Measurements from ENCODE around the gene LPCAT1. TPM values are rescaled to one million over a fixed set of nuclear protein-coding genes. Genes with fewer than 3 reads are reported as not detected.

Gene LPCAT1
- total and polyA plus RNA-seq, 2 experiments from 2014 or later: 78.0 to 255 TPM

GRCh38 chr5:1522601-1523479 lies 920 bp downstream of the LPCAT1 start:
- H3K9me3 Mint-ChIP-seq: no peaks in the 10 kb centered on the region
- peaks cover 37% of the 10 kb centered on the region for H3K4me1 Mint-ChIP-seq
- peak overlapping the region; percentile 88 for H3K4me3 ChIP-seq
- peaks cover 25% of the 10 kb centered on the region for H4K20me1 ChIP-seq (replicated peaks; ENCODE audit: insufficient read depth)
- peaks cover 8% of the 10 kb centered on the region; the same call in 1 of the 2 replicates for H3F3A ChIP-seq (replicated peaks; ENCODE audit: low read depth)
- H3K79me2 ChIP-seq (replicated peaks; ENCODE audit: insufficient read depth): peaks cover 55% of the 10 kb centered on the region
- H3K27ac ChIP-seq (ENCODE audit: low read depth): no peak overlapping the region
- peaks cover 19% of the 10 kb centered on the region for H3K27me3 Mint-ChIP-seq (ENCODE audit: insufficient read depth, low read depth, poor library complexity)
- H2AFZ ChIP-seq: no peak overlapping the region
- peak overlapping the region; percentile 88 for H3K4me3 Mint-ChIP-seq
- ATAC-seq (peak; percentile 2; the same call in 2 of the 3 replicates), DNase-seq (ENCODE audit: low spot score) (no peak)
- H3K27ac Mint-ChIP-seq: peak overlapping the region; percentile 69
- no peaks in the 10 kb centered on the region for H3K9me2 ChIP-seq (ENCODE audit: insufficient read depth)
- H3K36me3 Mint-ChIP-seq (ENCODE audit: low read depth): peaks cover 34% of the 10 kb centered on the region
- peaks cover 19% of the 10 kb centered on the region for H3K36me3 ChIP-seq (ENCODE audit: insufficient read depth)
- H3K4me2 ChIP-seq: peak overlapping the region; percentile 96
- H3K27me3 ChIP-seq (ENCODE audit: insufficient read depth): no peaks in the 10 kb centered on the region
- TF ChIP-seq JUNB (IDR thresholded peaks at IDR 0.05; ENCODE audit: unreplicated experiment) (no peak), EZH2phosphoT487 (IDR thresholded peaks at IDR 0.05; ENCODE audit: unreplicated experiment) (no peak), POLR2AphosphoS5 (IDR thresholded peaks at IDR 0.05; ENCODE audit: low read depth) (no peak), EZH2 (IDR thresholded peaks at IDR 0.05; ENCODE audit: low read depth, unreplicated experiment) (no peak), NANOG (IDR thresholded peaks at IDR 0.05; ENCODE audit: borderline replicate concordance) (no peak), ZNF331 (CRISPR knock-in tag; IDR thresholded peaks at IDR 0.05; ENCODE audit: low read depth) (no peak), REST (IDR thresholded peaks at IDR 0.05; ENCODE audit: unreplicated experiment) (no peak), ZNF114 (CRISPR knock-in tag; IDR thresholded peaks at IDR 0.05) (no peak), ETS1 (IDR thresholded peaks at IDR 0.05) (no peak), CREB1 (CRISPR knock-in tag; IDR thresholded peaks at IDR 0.05; ENCODE audit: low read depth) (no peak), STAT1 (IDR thresholded peaks at IDR 0.05; ENCODE audit: unreplicated experiment) (no peak)
- TF ChIP-seq, protein P1, sequence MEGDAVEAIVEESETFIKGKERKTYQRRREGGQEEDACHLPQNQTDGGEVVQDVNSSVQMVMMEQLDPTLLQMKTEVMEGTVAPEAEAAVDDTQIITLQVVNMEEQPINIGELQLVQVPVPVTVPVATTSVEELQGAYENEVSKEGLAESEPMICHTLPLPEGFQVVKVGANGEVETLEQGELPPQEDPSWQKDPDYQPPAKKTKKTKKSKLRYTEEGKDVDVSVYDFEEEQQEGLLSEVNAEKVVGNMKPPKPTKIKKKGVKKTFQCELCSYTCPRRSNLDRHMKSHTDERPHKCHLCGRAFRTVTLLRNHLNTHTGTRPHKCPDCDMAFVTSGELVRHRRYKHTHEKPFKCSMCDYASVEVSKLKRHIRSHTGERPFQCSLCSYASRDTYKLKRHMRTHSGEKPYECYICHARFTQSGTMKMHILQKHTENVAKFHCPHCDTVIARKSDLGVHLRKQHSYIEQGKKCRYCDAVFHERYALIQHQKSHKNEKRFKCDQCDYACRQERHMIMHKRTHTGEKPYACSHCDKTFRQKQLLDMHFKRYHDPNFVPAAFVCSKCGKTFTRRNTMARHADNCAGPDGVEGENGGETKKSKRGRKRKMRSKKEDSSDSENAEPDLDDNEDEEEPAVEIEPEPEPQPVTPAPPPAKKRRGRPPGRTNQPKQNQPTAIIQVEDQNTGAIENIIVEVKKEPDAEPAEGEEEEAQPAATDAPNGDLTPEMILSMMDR (conservative IDR thresholded peaks at IDR 0.05; ENCODE audit: low read depth in 2 of 2): no peak
- TF ChIP-seq, protein P2, sequence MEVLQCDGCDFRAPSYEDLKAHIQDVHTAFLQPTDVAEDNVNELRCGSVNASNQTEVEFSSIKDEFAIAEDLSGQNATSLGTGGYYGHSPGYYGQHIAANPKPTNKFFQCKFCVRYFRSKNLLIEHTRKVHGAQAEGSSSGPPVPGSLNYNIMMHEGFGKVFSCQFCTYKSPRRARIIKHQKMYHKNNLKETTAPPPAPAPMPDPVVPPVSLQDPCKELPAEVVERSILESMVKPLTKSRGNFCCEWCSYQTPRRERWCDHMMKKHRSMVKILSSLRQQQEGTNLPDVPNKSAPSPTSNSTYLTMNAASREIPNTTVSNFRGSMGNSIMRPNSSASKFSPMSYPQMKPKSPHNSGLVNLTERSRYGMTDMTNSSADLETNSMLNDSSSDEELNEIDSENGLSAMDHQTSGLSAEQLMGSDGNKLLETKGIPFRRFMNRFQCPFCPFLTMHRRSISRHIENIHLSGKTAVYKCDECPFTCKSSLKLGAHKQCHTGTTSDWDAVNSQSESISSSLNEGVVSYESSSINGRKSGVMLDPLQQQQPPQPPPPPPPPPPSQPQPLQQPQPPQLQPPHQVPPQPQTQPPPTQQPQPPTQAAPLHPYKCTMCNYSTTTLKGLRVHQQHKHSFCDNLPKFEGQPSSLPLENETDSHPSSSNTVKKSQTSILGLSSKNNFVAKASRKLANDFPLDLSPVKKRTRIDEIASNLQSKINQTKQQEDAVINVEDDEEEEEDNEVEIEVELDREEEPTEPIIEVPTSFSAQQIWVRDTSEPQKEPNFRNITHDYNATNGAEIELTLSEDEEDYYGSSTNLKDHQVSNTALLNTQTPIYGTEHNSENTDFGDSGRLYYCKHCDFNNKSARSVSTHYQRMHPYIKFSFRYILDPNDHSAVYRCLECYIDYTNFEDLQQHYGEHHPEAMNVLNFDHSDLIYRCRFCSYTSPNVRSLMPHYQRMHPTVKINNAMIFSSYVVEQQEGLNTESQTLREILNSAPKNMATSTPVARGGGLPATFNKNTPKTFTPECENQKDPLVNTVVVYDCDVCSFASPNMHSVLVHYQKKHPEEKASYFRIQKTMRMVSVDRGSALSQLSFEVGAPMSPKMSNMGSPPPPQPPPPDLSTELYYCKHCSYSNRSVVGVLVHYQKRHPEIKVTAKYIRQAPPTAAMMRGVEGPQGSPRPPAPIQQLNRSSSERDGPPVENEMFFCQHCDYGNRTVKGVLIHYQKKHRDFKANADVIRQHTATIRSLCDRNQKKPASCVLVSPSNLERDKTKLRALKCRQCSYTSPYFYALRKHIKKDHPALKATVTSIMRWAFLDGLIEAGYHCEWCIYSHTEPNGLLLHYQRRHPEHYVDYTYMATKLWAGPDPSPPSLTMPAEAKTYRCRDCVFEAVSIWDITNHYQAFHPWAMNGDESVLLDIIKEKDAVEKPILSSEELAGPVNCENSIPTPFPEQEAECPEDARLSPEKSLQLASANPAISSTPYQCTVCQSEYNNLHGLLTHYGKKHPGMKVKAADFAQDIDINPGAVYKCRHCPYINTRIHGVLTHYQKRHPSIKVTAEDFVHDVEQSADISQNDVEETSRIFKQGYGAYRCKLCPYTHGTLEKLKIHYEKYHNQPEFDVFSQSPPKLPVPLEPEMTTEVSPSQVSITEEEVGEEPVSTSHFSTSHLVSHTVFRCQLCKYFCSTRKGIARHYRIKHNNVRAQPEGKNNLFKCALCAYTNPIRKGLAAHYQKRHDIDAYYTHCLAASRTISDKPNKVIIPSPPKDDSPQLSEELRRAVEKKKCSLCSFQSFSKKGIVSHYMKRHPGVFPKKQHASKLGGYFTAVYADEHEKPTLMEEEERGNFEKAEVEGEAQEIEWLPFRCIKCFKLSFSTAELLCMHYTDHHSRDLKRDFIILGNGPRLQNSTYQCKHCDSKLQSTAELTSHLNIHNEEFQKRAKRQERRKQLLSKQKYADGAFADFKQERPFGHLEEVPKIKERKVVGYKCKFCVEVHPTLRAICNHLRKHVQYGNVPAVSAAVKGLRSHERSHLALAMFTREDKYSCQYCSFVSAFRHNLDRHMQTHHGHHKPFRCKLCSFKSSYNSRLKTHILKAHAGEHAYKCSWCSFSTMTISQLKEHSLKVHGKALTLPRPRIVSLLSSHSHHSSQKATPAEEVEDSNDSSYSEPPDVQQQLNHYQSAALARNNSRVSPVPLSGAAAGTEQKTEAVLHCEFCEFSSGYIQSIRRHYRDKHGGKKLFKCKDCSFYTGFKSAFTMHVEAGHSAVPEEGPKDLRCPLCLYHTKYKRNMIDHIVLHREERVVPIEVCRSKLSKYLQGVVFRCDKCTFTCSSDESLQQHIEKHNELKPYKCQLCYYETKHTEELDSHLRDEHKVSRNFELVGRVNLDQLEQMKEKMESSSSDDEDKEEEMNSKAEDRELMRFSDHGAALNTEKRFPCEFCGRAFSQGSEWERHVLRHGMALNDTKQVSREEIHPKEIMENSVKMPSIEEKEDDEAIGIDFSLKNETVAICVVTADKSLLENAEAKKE (CRISPR knock-in tag; IDR thresholded peaks at IDR 0.05): no peak
- H3K4me1 ChIP-seq (ENCODE audit: insufficient read depth): peaks cover 32% of the 10 kb centered on the region

Data from GM23338 (cell line).